ENCODE data around the gene HOOK2. TPM values are rescaled to one million over a fixed set of nuclear protein-coding genes. Genes with fewer than 3 reads are reported as not detected.

HOOK2 gene
- total and polyA plus RNA-seq, 12 donors, result 29.7 to 173 (median 57.8) TPM

DNA sequence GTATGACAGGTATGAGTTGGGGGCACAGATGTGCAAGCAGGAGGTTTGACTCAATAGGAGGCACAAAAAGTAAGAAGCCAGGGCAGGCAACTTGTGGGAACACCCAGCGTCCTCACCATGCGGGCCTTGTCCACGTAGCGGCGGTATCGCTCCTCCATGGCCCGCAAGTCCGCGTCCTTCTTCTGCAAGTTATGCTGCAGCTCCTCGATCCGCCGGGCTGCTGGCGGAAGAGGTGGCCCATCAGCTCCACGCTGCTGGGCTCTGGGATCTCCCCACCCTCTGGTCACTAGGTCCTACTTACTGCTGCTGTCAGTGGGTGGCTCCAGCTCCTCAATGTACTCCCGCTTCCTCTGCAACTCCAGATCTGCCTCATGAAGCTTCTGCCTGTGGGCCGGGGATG, 10.7 kb downstream of the HOOK2 start:
- no peaks in the 10 kb centered on the region for H3K27me3 ChIP-seq

DNA sequence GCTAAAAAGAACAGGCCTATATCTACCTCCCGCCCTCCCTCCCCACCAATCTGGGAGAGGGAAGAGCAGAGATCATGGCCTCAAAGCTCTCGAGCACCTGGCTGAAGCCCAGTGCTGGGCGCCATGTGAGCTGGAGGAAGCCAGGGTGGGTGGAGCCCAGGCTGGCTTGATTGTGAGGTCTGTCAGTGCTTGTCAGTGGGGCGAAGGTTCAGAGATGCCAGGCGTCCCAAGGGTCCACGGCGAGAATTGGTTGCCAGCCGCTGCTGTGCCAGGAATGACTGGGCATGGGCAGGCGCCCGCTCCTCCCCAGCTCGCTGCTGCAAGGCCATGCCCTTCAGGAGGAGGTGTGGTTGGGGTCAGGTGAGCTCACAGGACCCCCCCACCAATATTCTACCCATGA, 12.3 kb downstream of the HOOK2 start:
- peaks cover 0 to 69% (median 15%) of the 10 kb centered on the region in 9 donors for H3K36me3 ChIP-seq

More for the DNA sequence above, 10.7 kb downstream of the HOOK2 start:
- Histone ChIP-seq H3K4me1 (peaks cover 0 to 35% (median 4%) of the 10 kb centered on the region in 9 donors), H3K9me3 (no peaks in the 10 kb centered on the region), H3K36me3 (peaks cover 0 to 84% (median 15%) of the 10 kb centered on the region in 9 donors), H3K4me3 (no peak overlapping the region), H3K27ac (peak overlapping the region in 1 of 10 donors; percentile 1)
- WGBS, 2 donors, result 96 to 98% methylated on average over 16 of the region's 16 CpGs
- intact Hi-C loops (cut with DNase I), result loop anchor here (5.0 kb wide), 4 partner anchors 33 to 83 kb away; partner anchors contain the start of genes PRDX2 (in 2 of the 10) and THSD8 (in 2 of the 10)
- TF ChIP-seq, protein P1, sequence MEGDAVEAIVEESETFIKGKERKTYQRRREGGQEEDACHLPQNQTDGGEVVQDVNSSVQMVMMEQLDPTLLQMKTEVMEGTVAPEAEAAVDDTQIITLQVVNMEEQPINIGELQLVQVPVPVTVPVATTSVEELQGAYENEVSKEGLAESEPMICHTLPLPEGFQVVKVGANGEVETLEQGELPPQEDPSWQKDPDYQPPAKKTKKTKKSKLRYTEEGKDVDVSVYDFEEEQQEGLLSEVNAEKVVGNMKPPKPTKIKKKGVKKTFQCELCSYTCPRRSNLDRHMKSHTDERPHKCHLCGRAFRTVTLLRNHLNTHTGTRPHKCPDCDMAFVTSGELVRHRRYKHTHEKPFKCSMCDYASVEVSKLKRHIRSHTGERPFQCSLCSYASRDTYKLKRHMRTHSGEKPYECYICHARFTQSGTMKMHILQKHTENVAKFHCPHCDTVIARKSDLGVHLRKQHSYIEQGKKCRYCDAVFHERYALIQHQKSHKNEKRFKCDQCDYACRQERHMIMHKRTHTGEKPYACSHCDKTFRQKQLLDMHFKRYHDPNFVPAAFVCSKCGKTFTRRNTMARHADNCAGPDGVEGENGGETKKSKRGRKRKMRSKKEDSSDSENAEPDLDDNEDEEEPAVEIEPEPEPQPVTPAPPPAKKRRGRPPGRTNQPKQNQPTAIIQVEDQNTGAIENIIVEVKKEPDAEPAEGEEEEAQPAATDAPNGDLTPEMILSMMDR (IDR thresholded peaks at IDR 0.05), result no peak
- DNase-seq (no peak), ATAC-seq (no peak)

DNA sequence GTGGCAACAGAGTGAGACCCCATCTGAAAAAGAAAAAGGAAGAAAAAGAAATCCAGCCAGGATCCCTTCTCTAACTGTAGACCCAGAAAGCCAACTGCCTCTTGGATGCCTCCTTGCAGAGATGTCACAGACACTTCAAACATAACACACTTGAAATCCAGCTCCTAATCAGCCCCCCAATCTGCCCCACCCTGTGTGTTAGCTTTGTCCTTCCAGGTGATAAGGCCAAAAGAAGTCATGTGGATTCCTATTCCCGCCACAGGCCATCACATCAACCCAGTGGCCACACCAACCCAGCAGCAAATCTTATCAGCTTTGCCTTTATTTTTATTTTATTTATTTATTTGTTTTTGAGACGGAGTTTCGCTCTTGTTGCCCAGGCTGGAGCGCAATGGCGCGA, 15.7 kb downstream of the HOOK2 start:
- no peak overlapping the region for H3K4me3 ChIP-seq
- peaks cover 0 to 44% (median 12%) of the 10 kb centered on the region in 9 donors for H3K4me1 ChIP-seq
- intact Hi-C loops (cut with DNase I), result loop anchor here in 8 of 10 donors (2.0 to 5.0 kb wide), 4 partner anchors 38 to 88 kb away; no protein-coding TSS in a partner anchor
- H3K27me3 ChIP-seq, result peaks cover 0 to 2% (median 0%) of the 10 kb centered on the region in 7 donors
- no peak overlapping the region for H3K27ac ChIP-seq
- no peak for DNase-seq
- ATAC-seq, result no peak
- TF ChIP-seq, protein P1 (IDR thresholded peaks at IDR 0.05), result no peak
- no peaks in the 10 kb centered on the region for H3K9me3 ChIP-seq
- 86 to 93% methylated on average over 6 of the region's 6 CpGs for WGBS, 2 donors
- H3K36me3 ChIP-seq, result peaks cover 0 to 35% (median 10%) of the 10 kb centered on the region in 9 donors

More for the DNA sequence above, 12.3 kb downstream of the HOOK2 start:
- TF ChIP-seq, protein P1 (IDR thresholded peaks at IDR 0.05), result no peak
- Histone ChIP-seq H3K27me3 (no peaks in the 10 kb centered on the region), H3K4me1 (peaks cover 0 to 36% (median 4%) of the 10 kb centered on the region in 9 donors), H3K27ac (peak overlapping the region; percentile 63 to 91 (median 80)), H3K9me3 (no peaks in the 10 kb centered on the region), H3K4me3 (no peak overlapping the region)
- intact Hi-C loops (cut with DNase I), result loop anchor here in 7 of 10 donors (5.0 kb wide), 2 partner anchors 34 to 84 kb away; no protein-coding TSS in a partner anchor
- peak; percentile 72 for DNase-seq
- ATAC-seq, result peak; percentile 66 to 94 (median 80)
- WGBS, 2 donors, result 67 to 69% methylated on average over 11 of the region's 11 CpGs

DNA sequence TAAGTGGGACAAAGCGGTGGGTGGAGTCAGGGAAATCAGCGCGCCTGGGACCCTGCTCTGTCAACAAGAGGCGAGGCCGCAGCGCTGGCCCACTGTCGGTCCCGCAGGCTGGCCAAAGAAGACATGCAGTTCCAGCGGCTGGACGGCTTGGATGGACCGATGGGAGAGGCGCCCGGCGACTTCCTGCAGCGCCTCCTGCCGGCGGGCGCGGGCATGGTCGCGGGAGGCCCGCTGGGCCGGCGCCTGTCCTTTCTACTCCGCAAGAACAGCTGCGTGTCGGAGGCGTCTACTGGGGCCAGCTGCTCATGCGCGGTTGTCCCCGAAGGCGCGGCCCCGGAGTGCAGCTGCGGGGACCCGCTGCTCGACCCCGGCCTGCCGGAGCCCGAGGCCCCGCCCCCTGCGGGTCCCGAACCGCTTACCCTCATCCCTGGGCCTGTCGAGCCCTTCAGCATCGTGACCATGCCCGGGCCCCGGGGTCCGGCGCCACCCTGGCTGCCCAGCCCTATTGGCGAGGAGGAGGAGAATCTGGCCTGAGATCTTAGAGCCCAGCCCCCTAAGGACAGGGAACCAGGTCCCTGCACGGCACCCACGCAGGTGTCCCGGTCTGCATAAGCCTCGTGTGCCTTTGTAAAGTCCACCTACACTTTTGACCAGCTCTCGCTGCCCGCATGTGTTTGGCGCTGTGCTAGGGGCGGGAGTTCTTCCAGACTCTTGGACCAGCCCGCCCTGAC, 17.6 kb downstream of the HOOK2 start:
- Histone ChIP-seq H3K27me3 (peaks cover 0 to 13% (median 4%) of the 10 kb centered on the region in 7 donors), H3K4me3 (peak overlapping the region in 9 of 10 donors; percentile 21 to 50 (median 42)), H3K4me1 (peaks cover 0 to 31% (median 12%) of the 10 kb centered on the region in 9 donors), H3K27ac (peak overlapping the region; percentile 28 to 64 (median 52)), H3K9me3 (no peaks in the 10 kb centered on the region), H3K36me3 (peaks cover 0 to 16% (median 7%) of the 10 kb centered on the region in 9 donors)
- peak; percentile 73 to 86 (median 76) for ATAC-seq
- 7% methylated on average over 60 of the region's 60 CpGs for WGBS, 2 donors
- TF ChIP-seq, protein P1 (IDR thresholded peaks at IDR 0.05), result peak; percentile 77 to 97 (median 92)
- peak; percentile 60 to 73 for DNase-seq
- intact Hi-C loops (cut with DNase I), result loop anchor here in 3 of 10 donors (5.0 kb wide), 3 partner anchors 40 to 90 kb away; no protein-coding TSS in a partner anchor

Measured in heart right ventricle (tissue), 16 donors.